GM06990 (cell line): Measurements from ENCODE around the gene MYPOP.

ENCODE experiments used
- DNase-seq: peaks from one replicate; pipeline ENCODE4 v3.0.0-alpha.2; 2011; ENCODE audit not compliant: insufficient read length; ENCODE audit errors: extremely low read depth
- H3K27me3 ChIP-seq: replicated peaks from 2 replicates; pipeline ENCODE4 v1.6.0; 2011; ENCODE audit warnings: low read length; ENCODE audit not compliant: control insufficient read depth, insufficient read depth
- H3K36me3 ChIP-seq: 2 replicates; pipeline ENCODE4 v1.5.1; 2011; ENCODE audit warnings: low read length; ENCODE audit not compliant: control insufficient read depth, insufficient read depth
- H3K4me3 ChIP-seq: replicated peaks from 2 replicates; pipeline ENCODE4 v1.5.1; 2011; ENCODE audit warnings: low read depth, mild to moderate bottlenecking, control low read depth, low read length
- TF ChIP-seq, protein P1 (sequence below): IDR thresholded peaks from 2 replicates; pipeline ENCODE4 v1.5.1; 2011; ENCODE audit warnings: low read length, control low read depth, mild to moderate bottlenecking, inconsistent platforms; ENCODE audit not compliant: insufficient read depth, poor library complexity, severe bottlenecking

Gene MYPOP

DNA sequence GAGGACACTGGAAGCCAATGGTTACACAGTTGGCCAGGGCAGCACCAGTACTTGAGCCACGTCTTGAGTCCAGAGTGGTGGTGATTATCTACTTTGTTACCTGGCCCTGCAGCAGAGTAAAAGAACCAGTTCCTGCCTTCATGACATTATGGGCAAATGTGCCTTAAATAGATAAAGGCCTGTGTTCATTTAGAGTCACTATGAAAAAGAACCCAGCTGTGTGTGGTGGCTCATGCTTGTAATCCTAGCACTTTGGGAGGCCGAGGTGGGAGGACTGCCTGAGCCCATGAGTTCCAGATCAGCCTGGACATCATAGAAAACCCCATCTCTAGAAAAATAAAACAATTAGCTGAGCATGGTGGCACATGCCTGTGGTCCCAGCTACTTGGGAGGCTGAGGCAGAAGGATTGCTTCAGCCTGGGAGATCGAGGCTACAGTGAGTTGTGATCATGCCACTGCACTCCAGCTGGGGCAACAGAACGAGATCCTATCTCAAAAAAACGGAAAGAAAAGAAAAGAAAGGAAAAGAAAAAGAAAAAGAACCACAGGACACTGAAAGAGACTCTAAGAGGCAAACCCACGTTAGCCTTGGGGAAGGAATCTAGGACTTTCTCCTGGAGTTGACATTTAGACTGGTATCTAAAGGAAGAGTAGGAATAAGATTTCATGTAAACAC lies 13.1 kb downstream of the MYPOP start:
- H3K27me3 ChIP-seq, result no peaks in the 10 kb centered on the region
- no peaks in the 10 kb centered on the region; the same call in 1 of the 2 replicates for H3K36me3 ChIP-seq
- H3K4me3 ChIP-seq, result no peak overlapping the region
- TF ChIP-seq, protein P1, sequence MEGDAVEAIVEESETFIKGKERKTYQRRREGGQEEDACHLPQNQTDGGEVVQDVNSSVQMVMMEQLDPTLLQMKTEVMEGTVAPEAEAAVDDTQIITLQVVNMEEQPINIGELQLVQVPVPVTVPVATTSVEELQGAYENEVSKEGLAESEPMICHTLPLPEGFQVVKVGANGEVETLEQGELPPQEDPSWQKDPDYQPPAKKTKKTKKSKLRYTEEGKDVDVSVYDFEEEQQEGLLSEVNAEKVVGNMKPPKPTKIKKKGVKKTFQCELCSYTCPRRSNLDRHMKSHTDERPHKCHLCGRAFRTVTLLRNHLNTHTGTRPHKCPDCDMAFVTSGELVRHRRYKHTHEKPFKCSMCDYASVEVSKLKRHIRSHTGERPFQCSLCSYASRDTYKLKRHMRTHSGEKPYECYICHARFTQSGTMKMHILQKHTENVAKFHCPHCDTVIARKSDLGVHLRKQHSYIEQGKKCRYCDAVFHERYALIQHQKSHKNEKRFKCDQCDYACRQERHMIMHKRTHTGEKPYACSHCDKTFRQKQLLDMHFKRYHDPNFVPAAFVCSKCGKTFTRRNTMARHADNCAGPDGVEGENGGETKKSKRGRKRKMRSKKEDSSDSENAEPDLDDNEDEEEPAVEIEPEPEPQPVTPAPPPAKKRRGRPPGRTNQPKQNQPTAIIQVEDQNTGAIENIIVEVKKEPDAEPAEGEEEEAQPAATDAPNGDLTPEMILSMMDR, result no peak
- no peak for DNase-seq

DNA sequence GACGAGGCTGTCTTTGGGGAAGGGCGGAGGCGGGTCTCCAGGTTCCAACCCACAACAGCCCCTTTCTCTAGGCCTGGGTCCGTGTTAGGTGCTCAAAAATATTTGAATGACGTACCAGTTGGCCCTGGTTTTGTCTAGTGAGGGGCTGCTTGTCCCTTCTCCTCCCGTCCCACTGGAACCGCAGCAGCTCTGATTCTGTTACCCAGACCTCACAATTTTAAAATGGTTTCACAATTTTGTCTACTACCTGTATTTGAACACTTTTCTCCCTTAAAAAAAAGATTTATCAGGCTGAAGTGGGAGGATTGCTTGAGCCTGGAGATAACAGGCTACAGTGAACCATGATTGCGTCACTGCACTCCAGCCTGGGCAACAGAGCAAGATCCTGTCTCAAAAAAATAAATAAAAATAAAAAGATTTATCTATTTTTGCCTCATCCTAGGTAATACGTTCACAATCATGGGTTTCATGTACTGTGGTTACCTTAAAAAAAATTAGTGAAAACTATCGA lies 15.2 kb downstream of the MYPOP start:
- H3K4me3 ChIP-seq, result peak overlapping the region; percentile 83

DNA sequence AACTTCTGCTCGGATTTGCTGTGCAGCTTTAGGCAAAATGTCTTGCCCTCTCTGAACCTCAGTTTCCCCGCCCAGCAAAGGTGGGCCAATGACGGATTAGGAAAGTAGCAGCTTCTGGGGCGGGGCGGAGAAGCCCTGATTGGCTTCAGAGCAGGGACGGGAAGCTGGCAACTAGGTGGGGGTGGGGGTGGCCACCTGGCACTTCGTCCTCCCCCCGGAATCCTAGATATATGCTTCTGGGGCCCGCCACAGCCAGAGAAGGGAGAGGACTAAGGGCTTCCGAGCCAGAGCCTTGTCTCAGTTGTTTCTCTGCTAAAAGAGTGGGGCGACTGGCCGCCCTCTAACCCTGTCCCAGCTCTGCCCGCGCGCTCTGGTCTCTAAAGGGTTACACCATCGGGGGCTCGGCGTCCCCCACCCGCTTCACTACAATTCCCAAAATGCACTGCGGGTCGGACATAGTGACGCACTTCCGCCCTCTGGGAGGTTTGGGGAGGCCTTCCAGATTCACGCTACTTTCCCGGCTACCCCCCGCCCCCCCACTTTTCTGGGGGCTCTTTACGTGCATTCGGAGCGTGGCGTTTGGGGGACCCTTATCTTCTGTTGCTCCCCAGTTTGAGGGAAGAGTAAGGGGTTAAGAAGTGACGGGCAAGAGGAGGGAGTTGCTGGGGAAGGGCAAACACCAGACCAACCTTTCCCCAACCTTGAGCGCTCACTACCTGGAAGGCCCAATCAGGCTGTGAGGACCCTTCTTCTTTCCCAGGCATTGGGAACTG lies 15.8 kb downstream of the MYPOP start:
- TF ChIP-seq, protein P1, result no peak
- H3K36me3 ChIP-seq, result no peaks in the 10 kb centered on the region; the same call in 1 of the 2 replicates
- peak overlapping the region; percentile 83 for H3K4me3 ChIP-seq
- H3K27me3 ChIP-seq, result no peaks in the 10 kb centered on the region
- peak; percentile 89 for DNase-seq

More for the DNA sequence above, 15.2 kb downstream of the MYPOP start:
- TF ChIP-seq, protein P1, result no peak
- H3K27me3 ChIP-seq, result no peaks in the 10 kb centered on the region
- H3K36me3 ChIP-seq, result no peaks in the 10 kb centered on the region; the same call in 1 of the 2 replicates
- no peak for DNase-seq

DNA sequence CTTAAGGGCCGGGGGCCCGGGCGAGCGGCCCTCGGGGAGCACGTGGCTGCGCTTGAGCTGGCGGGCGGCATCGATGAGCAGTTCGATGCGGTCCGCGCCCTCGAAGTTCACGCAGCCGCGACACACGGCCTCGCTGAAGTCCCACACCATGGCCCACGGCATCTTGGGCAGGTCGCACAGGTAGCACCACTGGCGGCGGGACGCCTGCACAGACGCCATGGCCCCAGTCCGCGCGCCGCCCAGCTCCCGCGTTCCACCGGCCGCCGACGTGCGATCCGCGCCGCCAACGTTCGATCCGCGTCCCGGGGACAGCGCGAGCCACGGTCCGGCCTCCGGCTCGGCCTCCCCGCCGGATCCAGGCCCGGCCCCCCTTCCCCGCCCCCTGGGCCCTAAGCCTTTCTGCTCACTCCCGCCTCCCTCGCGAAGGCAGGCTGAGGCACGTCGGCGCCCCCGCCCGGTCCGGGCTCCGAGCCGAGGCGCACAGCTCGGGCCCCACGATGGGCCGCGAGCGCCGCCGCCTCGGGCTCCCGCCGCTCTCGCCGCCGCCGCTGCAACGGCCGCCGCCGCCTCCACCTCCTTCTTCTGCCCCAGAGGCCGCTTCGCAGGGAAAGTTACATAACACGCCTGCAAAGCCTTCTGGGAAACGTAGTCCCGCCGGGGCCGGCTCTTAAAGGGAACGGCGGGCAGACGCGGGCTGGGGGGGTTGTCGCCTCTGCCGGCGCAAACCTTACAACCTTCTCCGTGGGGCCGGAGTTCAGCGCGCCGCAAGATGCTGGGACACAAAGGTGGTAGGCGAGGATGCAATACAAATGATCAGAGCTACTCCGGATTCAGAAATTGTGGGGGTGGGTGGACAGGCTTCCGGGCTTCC lies 16.6 kb downstream of the MYPOP start, which contains the start of gene IRF2BP1:
Gene IRF2BP1 (minus strand): TSS at position 586 of the 871 bp plus-strand sequence. CDS start 367 bp downstream, at position 219.
- H3K36me3 ChIP-seq, result no peaks in the 10 kb centered on the region; the same call in 1 of the 2 replicates
- DNase-seq, result peak; percentile 90
- H3K27me3 ChIP-seq, result no peaks in the 10 kb centered on the region
- H3K4me3 ChIP-seq, result peak within 1 kb of the TSS; percentile 83
- TF ChIP-seq, protein P1, result no peak

DNA sequence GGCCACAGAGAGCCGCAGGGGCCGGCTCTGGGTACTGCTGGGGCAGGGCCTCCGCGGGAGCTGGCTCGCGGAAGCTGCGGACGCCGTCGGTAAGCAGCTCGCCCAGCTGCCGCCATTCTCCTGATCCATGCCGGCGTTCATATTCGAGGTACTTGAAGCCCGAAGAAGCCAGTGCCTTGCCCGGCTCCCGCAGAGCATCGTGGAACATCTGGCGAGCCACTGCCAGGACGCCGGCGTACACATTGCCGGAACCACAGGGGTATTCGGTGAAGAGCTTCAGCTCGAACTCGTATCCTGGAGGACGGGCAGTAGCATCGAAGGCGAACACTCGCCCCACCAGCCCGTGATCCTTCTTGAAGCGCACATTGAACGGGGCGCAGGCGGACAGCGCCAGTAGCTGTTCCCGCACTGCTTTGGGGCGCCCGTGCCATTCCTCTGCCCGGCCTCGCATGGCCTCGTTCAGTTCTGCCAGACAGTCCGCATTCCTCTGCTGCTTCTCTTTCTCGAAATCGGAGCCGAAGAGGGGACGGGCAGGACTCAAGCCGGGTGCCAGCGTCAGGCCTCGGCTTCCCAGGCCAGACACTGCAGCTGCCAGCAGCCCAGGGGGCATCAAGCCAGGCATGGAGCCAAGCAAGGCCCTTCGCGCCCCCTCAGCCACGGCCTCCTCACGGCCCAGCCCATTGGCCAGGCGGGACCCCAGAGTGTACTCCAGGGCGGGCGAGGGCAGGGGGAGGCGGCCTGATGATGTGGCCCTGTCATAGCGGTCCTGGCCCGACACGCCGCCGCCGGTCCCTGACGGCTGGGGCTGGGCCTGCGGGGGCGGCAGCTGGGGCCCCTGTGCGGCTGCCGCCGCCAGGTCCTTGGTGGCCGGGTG lies 17.5 kb downstream of the MYPOP start:
- H3K36me3 ChIP-seq, result no peaks in the 10 kb centered on the region
- DNase-seq, result no peak
- TF ChIP-seq, protein P1, result no peak
- no peaks in the 10 kb centered on the region for H3K27me3 ChIP-seq
- peak overlapping the region; percentile 83 for H3K4me3 ChIP-seq
